Left kidney (tissue), 2 donors: Measurements from ENCODE around the gene C3orf80. TPM values are rescaled to one million over a fixed set of nuclear protein-coding genes. Genes with fewer than 3 reads are reported as not detected.
"Not testable (repeated sequence)": the region's sequence is repeated elsewhere in the genome, so short reads cannot be mapped to it uniquely, and the experiment has no call there.

Experiments used
- DNase-seq: peaks from one replicate; pipeline ENCODE4 v3.0.0-alpha.2; 2013
- polyA plus RNA-seq: library from polyadenylated mRNA; unstranded; fragments of 120-200 nt; gene quantifications from one replicate; pipeline ENCODE4 v1.2.1, GENCODE V29; 2013; ENCODE audit not compliant: insufficient read length

C3orf80 gene
- polyA plus RNA-seq, 1 donor, result 0.45 TPM

DNA sequence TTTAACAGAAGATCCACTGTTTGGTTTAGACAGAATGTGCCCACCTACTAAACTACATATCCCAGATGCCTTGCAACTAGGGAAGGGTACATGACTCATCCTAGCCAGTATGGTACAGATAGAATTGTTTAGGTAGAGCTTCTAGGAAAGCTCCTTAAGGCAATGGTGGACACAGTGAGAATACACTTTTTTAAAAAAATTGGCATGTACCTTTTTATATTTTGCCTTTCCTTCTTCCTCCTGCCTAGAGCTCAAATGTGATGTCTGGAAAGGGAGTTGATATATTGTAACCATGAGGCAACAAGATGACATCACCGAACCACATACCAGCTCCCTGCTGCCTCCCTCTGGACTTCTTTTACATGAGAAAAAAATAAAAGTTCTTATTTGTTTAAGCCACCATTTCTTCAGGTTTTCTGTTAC, 14.4 kb upstream of the C3orf80 start:
- no peak for DNase-seq

DNA sequence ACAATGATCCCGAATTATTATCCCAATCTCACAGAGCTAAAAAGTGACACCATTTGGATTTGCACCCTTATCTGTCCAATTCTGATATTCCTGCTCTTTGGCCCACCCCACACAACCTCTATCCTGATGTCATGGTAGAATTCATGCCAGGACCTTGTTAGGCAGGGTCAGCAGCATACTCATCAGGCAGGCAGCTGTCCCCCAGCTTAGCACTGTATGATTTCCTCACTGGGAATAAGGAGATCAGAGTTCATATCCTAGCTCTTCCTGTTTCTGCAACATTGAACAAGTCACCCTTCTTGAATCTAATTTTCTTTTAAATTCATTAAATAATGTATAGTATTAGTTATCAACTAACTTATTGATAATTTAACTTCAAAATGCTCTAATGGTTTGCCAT, 12.0 kb upstream of the C3orf80 start:
- no peak for DNase-seq

DNA sequence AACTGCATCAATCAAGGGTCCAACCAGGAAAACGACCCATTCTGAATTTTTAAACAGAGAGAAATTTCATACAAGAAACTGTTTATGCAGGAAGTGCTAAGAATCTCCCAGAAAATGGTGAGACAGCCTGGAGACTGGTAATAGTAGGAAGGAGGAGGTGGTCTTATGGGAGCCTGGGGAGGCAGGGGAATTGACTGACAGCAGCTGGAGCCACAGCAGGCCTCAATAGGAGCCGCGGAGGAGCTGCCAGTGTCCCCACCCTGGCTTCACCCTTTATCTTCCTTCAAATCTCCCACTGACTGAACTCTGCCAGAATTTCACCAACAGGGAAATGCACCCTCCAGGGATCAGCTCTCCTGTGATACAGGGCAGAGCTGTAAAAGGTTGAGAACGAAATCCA, 7.5 kb upstream of the C3orf80 start:
- DNase-seq, result no peak

DNA sequence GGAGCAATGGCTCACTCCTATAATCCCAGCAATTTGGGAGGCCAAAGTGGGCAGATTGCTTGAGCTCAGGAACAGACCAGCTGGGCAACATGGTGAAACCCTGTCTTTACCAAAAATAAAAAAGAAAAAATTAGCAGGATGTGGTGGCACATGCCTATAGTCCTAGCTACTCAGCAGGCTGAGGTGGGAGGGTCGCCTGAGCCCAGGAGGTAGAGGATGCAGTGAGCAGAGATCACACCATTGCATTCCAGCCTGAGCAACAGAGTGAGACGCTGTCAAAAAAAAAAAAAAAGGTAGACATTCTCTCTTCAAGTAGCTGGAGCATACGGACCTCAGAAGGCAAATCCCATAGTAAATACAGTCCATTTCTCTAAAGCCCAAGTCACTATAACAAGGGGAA, 7.1 kb upstream of the C3orf80 start:
- no peak for DNase-seq

DNA sequence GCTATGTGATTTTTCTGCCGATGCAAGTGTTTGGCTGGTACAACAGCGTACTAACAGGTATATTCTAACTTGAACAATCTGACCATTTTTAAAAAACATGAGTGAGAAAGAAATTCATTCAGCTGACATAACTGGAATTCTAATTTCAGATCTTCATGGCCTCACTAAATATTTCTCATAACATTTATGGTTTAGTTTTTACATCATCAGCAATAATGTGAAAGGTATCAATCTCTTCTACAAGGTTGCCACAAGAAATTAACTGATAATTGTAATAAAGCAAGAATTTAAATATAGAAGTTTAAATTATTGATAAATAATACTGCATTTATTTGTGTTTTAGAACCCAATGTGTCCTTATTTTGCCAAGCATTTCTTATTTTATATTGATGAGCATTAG, 5.2 kb upstream of the C3orf80 start:
- no peak for DNase-seq

DNA sequence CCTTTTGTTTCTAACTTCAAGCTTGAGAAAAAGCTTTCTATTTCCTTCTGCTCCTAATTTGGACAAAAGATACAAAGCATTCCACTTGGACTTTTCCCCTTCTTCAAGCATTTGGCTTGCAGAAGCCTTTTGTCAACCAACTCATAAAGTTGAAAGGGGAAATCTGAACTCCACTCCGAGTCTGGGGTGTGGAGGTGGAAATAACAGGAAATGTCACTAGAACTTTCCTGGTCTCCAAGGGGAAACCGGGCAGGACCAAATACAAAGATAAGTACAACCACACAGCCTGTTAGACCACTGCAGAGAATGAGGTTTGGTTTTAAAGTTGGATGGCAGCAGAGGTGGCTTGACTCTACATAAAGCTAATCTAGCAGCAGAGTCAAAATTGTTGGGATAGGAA, 4.2 kb upstream of the C3orf80 start:
- no peak for DNase-seq

DNA sequence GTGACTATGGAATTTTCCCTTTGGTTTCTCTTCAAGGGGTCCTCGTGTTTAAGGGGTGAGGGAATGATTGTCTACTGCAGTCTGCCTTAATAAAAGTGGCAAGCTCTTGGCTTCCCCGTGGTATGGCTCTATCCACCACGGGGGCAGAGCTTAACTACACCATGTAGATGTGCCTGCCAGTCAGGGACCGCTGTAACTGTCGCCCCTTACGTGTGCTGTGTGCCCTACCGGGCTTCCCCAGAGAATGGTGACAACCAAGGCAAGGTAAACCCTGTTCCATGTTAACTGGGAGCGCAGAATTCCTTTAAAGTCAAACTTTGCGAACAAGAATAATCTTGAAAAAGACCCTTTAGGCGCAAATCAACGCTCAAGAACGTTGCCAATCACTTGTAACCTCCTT, 966 bp upstream of the C3orf80 start:
- DNase-seq, result no peak

DNA sequence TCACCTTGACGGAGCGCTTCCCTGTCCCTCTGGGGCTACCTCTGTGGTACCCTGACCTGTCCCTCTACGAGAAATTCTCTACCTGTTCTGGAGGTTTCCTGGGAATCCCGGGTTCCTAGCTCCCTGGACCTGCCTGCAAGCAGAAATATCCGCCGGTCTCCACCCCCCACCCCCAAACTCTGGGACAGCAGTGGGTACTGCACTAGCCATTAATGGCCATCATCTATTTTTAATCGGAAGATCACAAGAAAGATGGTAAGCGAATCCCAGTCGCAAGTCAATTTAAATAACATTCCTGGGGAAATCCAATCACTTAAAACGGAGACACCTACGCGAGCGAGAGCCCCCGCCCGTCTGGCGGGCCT, 429 bp upstream of the C3orf80 start:
- no peak for DNase-seq

DNA sequence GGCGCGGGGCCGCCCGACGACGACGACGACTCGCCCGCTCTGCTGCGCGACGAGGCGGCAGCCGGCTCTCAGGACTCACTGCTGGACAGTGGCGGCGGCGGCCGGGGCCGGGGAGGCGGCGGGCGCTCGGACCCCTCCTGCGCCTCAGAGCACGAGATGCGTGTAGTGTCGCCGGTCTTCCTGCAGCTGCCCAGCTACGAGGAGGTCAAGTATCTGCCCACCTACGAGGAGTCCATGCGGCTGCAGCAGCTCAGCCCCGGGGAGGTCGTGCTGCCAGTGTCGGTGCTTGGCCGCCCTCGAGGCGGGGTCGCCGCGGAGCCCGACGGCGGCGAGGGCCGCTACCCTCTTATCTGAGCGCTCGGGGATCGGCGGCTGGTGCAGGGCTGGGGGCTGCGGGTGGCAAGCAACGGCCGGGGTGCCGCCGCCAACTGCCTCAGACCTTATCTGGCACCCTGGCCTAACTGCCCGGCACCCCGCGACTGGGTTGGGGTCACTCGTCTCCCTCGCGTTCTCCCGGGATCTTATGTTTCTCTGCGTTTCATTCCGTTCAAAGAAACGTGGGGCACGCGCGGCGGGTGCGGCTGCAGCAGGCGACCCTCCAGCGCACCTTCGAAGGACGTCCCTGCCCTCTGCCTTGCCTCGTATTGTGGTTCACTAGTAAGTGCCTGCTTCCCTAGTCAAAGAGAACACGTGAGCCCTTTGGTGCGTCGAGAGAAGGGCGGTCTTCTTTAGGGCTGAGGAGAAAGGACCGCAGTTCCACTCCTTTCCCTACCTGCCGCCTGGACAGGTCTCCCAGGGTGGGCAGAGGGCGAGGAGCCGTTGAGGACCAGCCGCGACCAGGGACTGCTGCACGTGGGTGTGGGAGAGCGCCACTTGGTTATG, 1.0 kb downstream of the C3orf80 start:
- no peak for DNase-seq

DNA sequence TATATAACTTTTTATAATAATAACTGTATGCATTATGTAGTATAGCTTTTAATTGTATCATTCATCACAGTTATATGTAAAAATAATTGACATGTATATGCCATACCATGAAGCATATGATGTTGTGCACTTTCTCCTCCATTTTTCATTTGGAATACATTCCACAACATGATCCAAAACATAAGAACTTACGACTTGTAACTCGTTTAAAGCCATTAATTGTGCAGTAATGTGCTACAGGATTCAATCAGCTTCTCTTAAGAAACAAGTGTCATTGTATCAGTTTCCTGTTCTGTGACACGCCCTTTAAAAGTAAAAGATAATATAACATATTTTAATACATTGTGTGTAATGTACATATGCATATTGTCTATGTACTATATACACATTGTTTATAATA, 2.2 kb downstream of the C3orf80 start:
- no peak for DNase-seq

DNA sequence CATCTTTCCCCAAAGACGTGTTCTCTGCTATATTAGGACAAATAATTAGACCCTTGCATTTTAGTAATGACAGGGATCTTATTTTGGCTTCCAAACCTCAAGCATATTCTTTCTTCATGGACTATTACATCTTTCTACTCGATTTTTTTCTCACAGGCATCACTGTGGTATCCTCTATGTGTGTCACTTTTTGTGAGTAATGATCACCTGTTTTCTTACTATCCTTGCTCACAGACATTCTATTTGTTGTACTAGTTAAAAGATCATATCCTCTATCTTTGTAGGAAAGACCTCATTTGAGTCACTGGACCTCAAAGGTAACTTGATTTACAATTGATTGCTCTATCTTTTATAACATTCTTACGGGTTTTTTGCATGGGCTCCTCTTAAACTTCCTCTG, 6.8 kb downstream of the C3orf80 start:
- no peak for DNase-seq

DNA sequence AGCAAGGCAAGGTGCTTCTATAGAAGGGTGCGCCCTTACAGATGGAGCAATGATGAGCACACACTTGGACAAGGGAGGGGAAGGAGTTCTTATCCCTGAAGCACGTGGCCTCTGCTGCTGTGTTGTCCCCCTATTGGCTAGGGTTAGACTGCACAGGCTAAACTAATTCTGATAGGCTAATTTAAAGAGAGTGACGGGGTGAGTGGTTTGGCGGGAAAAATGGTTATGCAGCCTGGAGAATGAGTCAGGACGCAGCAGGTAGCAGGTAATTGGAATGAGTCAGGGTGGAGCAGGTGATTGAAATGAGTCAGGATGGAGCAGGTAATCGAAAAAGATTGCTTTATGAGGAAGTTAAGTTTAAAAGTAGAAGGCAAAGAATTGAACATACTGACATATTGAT, 15.5 kb downstream of the C3orf80 start:
- not testable (repeated sequence) for DNase-seq

DNA sequence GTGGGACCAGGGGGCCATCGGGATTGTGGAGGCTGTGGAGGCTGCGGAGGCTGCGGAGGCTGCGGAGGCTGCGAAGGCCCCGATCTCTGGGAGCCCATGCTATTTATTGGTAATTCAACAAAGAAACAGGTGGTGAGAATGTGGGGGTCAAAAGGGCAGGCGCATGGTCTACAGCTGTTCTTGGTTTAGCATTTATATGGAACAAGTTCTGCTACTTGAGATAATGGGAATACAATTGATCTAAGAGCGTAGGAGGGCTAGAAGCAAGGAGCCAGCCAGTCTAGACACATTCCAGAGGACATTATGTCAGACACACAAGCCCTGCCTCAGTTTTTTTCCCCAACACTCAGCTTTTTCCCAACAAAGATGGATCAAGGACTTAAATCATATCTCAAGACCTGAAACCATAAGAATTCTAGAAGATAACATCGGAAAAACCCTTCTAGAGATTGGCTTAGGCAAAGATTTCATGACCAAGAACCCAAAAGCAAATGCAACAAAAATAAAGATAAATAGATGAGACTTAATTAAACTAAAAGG, 20.1 kb downstream of the C3orf80 start:
- no peak for DNase-seq

DNA sequence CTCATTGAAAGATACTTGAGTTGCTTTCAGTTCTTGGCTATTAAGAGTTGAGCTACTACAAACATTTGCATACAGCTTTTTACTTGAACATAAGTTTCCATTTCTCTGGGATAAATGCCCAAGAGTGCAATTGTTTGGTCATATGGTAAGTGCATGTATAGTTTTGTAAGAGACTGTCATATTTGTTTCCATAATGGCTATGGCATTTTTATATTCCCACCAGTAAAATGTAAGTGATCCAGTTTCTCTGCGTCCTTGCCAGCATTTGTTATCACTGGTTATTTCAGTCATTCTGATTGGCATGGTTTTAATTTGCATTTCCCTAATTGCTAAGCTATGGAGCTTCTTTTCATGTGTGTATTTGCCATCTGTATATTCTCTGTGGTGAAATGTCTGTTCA, 22.5 kb downstream of the C3orf80 start:
- no peak for DNase-seq

DNA sequence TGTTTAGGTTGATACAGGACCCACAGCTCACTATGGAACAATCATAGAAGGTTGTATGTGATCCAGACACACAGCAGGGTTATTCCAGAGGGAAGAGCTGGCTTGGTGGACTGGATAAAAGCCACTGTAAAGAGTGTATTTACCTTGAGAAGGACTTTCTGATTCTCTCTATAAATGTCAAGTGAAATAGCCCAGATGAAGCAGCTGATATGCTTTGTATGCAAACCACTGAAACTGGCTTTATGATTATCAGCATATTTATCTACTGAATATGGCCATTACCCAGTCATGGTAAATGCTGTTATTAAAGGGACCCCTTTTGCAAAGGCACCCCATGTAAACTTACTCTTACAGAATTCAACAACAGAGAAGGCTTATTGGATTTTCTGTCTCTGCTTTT, 28.1 kb downstream of the C3orf80 start:
- no peak for DNase-seq

DNA sequence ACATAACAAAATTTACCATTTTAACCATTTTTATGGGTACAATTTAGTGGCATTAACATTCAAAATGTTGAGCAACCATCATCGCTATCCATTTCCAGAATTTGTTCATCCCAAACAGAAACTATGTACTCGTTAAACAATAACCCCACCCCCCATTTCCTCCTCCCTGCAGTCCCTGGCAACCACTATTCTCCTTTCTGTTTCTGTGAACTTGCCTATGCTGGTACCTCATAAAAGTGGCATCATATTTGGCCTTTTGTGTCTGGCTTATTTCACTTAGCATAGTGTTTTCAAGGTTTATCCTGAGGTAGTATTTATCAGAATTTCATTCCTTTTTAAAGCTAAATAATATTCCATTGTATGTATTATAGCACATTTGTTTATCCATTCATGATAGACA, 32.4 kb downstream of the C3orf80 start:
- DNase-seq, result no peak

DNA sequence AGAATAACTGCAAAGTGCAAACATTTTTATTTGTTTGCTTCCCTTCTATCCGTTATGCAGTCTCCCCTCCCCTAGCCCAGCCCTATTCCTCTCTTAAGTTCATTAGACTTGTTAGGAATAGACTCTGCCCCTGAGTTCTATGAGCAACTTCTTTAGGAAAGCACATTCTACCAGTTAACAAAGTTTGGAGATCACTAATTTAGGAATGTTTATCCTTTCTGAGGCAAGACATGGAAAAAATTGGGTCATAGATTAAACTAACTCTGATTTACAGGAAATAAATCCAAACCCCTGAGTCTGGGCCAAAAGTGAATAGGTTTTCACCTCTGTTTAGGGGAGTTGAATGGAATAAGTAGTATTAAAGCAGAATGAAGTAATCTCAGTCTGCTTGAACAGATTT, 34.4 kb downstream of the C3orf80 start:
- no peak for DNase-seq

DNA sequence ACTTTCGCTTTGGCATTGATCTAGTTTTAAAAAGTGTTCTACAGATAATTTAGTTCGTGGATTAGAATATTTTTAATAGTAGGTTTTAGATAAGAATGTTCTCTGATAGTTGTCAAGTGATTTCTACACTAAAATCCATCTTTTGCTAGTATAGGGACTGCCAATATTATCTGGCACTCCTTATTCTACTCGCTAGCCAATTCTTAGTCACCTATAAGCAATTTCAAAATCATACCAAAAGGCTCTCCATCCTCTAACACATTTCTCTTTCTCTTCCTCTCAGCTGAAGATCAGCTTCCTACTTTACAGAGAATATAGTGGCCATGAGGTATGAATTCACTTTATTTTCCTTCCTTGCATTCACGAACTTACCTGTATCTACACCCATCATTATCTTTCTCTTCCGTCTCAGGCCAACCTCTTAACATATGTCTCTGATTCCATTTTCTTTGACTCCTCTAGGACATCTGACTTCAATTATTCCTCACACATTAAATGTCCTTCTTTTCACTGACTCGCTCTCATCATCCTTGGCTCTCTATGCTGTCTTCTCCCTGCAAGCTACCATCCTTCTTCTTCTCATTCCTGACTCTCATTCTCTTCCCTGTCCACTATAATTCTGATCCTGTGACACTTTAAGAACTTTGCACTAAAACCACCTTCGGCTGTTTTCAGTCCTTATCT, 35.5 kb downstream of the C3orf80 start:
- no peak for DNase-seq

DNA sequence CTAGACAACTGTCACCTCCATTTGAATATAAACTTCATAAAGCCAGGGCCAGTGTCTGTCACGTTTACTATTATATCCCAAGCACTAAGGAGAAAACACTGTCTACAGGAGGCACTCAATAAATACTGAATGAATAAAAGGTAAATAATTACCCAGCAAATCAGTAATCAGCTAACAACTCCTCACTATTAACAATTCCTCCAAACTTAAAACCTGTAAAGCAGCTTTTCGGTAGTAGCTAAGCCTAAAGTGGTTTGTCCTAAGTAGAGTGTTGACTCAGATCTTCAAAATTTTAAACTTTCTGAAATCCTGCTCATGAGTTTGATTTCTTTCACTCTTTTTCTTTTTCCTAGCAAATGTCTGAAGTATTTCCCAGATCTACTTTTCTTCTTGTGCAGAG, 39.9 kb downstream of the C3orf80 start:
- no peak for DNase-seq
